Esophagus (tissue), 2 donors: Measurements from ENCODE around the gene PHOSPHO1. TPM values are rescaled to one million over a fixed set of nuclear protein-coding genes. Genes with fewer than 3 reads are reported as not detected.
"Not testable (repeated sequence)": the region's sequence is repeated elsewhere in the genome, so short reads cannot be mapped to it uniquely, and the experiment has no call there.

Experiments
- H3K27ac ChIP-seq, 2 donors: one replicate each; pipeline ENCODE4 v1.5.1; 2013; ENCODE audit warnings: low read depth in 2 of 2, mild to moderate bottlenecking in 2 of 2, inconsistent platforms in 1 of 2, low read length in 1 of 2, moderate library complexity in 1 of 2
- H3K27me3 ChIP-seq, 2 donors: one replicate each; pipeline ENCODE4 v1.6.1; 2013; ENCODE audit warnings: low read length in 2 of 2, control low read depth in 1 of 2, mild to moderate bottlenecking in 1 of 2; ENCODE audit not compliant: insufficient read depth in 2 of 2, control insufficient read depth in 1 of 2
- H3K36me3 ChIP-seq, 2 donors: one replicate each; pipeline ENCODE4 v1.6.1; 2013; ENCODE audit warnings: low read length in 1 of 2; ENCODE audit not compliant: control insufficient read depth in 2 of 2, insufficient read depth in 2 of 2
- H3K4me1 ChIP-seq, 2 donors: one replicate each; pipeline ENCODE4 v1.6.1; 2013; ENCODE audit warnings: low read length in 1 of 2; ENCODE audit not compliant: control insufficient read depth in 2 of 2, insufficient read depth in 2 of 2
- H3K4me3 ChIP-seq, 2 donors: one replicate each; pipeline ENCODE4 v1.5.1; 2013; ENCODE audit warnings: low read length in 2 of 2, mild to moderate bottlenecking in 2 of 2, low read depth in 1 of 2, moderate library complexity in 1 of 2
- H3K9me3 ChIP-seq, 2 donors: one replicate each; pipeline ENCODE4 v1.6.1; 2013; ENCODE audit warnings: mild to moderate bottlenecking in 2 of 2, low read depth in 1 of 2, low read length in 1 of 2, moderate library complexity in 1 of 2; ENCODE audit not compliant: control insufficient read depth in 2 of 2, insufficient read depth in 1 of 2
- WGBS, 2 donors: extraction: QIAGEN DNeasy Blood & Tissue Kit; methylation state at CpG; one replicate each; pipeline ENCODE4 v1.1.7; 2013; 5-methylcytosine and 5-hydroxymethylcytosine counted together
- polyA plus RNA-seq, 2 donors: library from polyadenylated mRNA; stranded (reverse); fragments of 200-250 nt; gene quantifications; one replicate each; pipeline ENCODE4 v1.2.3, GENCODE V29; 2013
- donor health status: healthy with polysubstance abuse.
- donor health status: Bipolar disorder and iron deficiency.

PHOSPHO1 gene
- polyA plus RNA-seq, 2 donors = 0.05 to 0.06 TPM

DNA sequence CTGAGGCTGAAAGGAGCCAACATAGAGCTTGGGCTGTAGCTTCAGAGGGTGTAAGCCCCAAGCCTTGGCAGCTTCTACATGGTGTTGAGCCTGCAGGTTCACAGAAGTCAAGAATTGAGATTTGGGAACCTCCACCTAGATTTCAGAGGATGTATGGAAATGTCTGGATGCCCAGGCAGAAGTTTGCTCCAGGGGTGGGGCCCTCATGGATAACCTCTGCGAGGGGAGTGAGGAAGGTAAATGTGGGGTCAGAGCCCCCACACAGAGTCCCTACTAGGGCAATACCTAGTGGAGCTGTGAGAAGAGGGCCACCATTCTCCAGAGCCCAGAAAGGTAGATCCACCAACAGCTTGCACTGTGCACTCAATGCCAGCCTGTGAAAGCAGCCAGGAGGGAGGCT is 45.2 kb downstream of the PHOSPHO1 start:
- WGBS, 2 donors = 95 to 97% methylated on average over 1 of the region's 1 CpG
- not testable (repeated sequence) for H3K27me3 ChIP-seq, H3K36me3 ChIP-seq, H3K4me1 ChIP-seq, H3K4me3 ChIP-seq, H3K9me3 ChIP-seq, H3K27ac ChIP-seq

- H3K27me3 ChIP-seq, H3K36me3 ChIP-seq, H3K27ac ChIP-seq, H3K9me3 ChIP-seq, H3K4me3 ChIP-seq, H3K4me1 ChIP-seq: not testable (repeated sequence)
These were observed 46.1 kb downstream of the PHOSPHO1 start for GRCh38 chr17:49184522-49184921.

GRCh38 chr17:49183801-49184200 is 46.8 kb downstream of the PHOSPHO1 start:
- Histone ChIP-seq H3K36me3 (no peaks in the 10 kb centered on the region), H3K27me3 (no peaks in the 10 kb centered on the region), H3K27ac (no peak overlapping the region), H3K9me3 (peaks cover 0 to 5% of the 10 kb centered on the region in 2 donors), H3K4me1 (no peaks in the 10 kb centered on the region), H3K4me3 (no peak overlapping the region)
- WGBS, 2 donors = 86 to 92% methylated on average over 6 to 7 of the region's 7 CpGs

DNA sequence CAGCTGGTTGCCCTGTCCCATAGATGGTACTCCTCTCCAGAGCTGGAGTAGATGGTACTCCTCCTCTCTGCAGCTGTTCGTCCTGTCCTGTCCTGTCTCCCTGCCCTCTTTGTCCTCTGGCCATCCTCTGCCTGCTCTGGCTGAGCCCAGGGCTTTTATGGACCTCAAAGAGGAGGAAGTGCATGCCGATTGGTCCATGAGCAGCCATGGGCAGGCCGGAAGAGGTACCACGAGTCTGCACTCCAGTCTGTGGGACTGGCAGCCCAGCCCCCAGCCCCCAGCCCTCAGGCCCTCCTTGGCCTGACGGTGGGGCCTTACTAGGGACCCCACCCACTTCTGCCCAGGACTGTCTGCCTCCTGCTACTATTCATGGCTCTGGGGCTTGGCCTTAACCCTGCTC is 47.2 kb downstream of the PHOSPHO1 start:
- Histone ChIP-seq H3K4me1 (no peaks in the 10 kb centered on the region), H3K27ac (no peak overlapping the region), H3K36me3 (no peaks in the 10 kb centered on the region), H3K27me3 (no peaks in the 10 kb centered on the region), H3K4me3 (no peak overlapping the region), H3K9me3 (peaks cover 0 to 5% of the 10 kb centered on the region in 2 donors)
- 83 to 90% methylated on average over 5 of the region's 5 CpGs for WGBS, 2 donors

DNA sequence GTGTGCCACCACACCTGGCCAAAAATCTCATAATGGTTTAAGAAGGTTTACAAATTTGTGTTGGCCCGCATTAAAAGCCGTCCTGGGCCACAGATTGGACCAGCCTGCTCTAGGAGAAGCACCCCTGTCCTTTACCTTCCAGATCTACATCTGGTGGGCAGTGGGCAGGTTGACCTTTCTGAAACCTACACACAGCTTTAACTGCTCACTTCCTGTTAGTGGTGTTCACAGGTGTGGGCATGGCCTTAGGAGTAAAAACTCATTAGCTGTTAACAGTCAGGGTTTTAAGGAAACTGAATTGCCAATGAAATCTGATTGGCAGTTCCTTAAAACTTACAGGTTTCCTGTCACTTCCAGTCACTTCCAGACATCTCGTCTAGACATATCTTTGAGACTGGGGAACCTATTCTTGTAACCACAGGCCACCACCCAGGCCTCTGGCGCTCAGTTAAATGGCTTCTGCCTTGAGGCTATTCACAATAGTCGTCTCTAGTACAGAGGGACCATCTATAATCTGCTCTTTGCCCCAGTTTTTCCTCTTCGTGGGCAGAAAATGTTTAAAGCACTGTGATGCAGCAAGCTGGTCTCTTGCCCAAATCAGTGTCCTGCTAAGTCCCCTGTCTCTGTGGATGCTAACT is 49.5 kb downstream of the PHOSPHO1 start:
- no peak overlapping the region for H3K27ac ChIP-seq
- WGBS, 2 donors = 69 to 75% methylated on average over 6 of the region's 6 CpGs
- H3K9me3 ChIP-seq = peaks cover 3 to 11% of the 10 kb centered on the region in 2 donors
- no peaks in the 10 kb centered on the region for H3K4me1 ChIP-seq
- H3K4me3 ChIP-seq = no peak overlapping the region
- no peaks in the 10 kb centered on the region for H3K36me3 ChIP-seq
- H3K27me3 ChIP-seq = no peaks in the 10 kb centered on the region

GRCh38 chr17:49180303-49180702 is 50.3 kb downstream of the PHOSPHO1 start:
- Histone ChIP-seq H3K36me3 (no peaks in the 10 kb centered on the region), H3K4me3 (no peak overlapping the region), H3K27me3 (no peaks in the 10 kb centered on the region), H3K9me3 (peaks cover 5 to 16% of the 10 kb centered on the region in 2 donors), H3K27ac (no peak overlapping the region), H3K4me1 (no peaks in the 10 kb centered on the region)
- 18 to 23% methylated on average over 5 of the region's 5 CpGs for WGBS, 2 donors

DNA sequence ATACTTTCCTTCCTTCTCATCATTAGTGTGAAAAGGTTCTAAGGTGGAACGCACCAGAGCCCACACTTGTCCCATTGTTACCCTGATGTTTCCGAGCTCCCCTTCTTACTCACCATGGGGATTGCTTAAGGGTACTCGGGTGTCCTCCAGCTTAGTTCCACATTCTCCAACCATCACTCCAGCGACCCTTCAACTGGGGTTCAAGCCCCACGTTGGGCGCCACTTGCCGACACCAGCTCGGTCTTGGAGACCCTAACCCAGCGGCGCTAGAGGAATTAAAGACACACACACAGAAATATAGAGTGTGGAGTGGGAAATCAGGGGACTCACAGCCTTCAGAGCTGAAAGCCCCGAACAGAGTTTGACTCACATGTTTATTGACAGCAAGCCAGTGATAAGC is 54.6 kb downstream of the PHOSPHO1 start:
- H3K4me1 ChIP-seq, H3K4me3 ChIP-seq, H3K36me3 ChIP-seq, H3K27me3 ChIP-seq, H3K27ac ChIP-seq: not testable (repeated sequence)
- 87 to 92% methylated on average over 11 of the region's 11 CpGs for WGBS, 2 donors
- peaks cover 5 to 14% of the 10 kb centered on the region in 2 donors for H3K9me3 ChIP-seq

Other genes starting within 250 kb of the PHOSPHO1 start
- under 1 TPM in 1 of 2 donors, not detected in 1; 0.01 TPM for gene IGF2BP1, start 233.4 kb downstream of the PHOSPHO1 start, polyA plus RNA-seq
- gene B4GALNT2, start 98.0 kb downstream of the PHOSPHO1 start, polyA plus RNA-seq = under 1 TPM; 0.02 to 0.06 TPM
- 1 to 10 TPM in 1 of 2 donors, under 1 TPM in 1; 0.86 to 1.3 TPM for gene GNGT2, start 20.2 kb downstream of the PHOSPHO1 start, polyA plus RNA-seq
- 1 to 10 TPM; 2.4 to 4.1 TPM for gene ABI3, start 20.1 kb downstream of the PHOSPHO1 start, polyA plus RNA-seq
- 10 to 100 TPM in 1 of 2 donors, 1 to 10 TPM in 1; 6.5 to 18.5 TPM for gene ZNF652, start 131.5 kb upstream of the PHOSPHO1 start, polyA plus RNA-seq
- gene PHB1, start 184.1 kb upstream of the PHOSPHO1 start, polyA plus RNA-seq = 100 to 1,000 TPM in 1 of 2 donors, 10 to 100 TPM in 1; 53.6 to 164 TPM